ENCODE results near the gene BOK.

DNA sequence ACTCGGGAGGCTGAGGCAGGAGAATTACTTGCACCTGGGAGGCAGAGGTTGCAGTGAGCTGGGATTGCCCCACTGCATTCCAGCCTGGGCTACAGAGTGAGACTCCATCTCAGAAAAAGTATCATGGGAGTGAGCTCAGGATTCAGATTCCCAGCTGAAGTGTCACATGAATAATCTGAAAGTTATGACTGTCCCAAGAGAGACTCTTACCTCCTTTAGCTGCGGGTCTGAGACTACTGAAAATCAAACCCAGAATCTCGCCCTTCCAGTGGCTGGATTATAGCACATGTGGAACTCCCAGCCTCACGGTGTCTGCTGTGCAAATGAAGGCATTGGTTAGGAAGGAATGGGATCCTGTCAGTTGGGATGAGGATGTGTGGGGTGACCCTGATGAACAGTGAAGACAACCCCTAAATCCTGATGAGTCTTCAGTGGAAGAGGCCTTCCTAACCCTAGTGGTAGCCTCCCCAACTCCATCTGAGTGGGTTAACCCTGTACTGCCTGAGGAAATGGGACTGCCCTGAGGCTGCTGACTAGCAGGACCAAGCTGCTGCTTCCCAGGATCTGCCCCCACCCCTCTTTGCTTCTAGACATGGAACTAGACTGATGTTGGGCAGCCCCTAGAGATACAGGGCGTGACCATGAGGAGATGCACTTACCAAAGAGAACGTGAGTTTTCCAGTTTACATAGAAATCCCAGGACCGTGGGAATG is 16.5 kb downstream of the BOK start:
- TF ChIP-seq JUN (IDR thresholded peaks at IDR 0.05; ENCODE audit: borderline replicate concordance, insufficient read depth, insufficient read length, low read depth) (no peak), POLR2A (IDR thresholded peaks at IDR 0.05; ENCODE audit: low read depth, low read length) (no peak), EZH2 (IDR thresholded peaks at IDR 0.05; ENCODE audit: borderline replicate concordance, low read depth, low read length, severe bottlenecking) (no peak), POLR2AphosphoS5 (IDR thresholded peaks at IDR 0.05; ENCODE audit: insufficient read depth, low read depth, low read length) (no peak), FOS (IDR thresholded peaks at IDR 0.05; ENCODE audit: borderline replicate concordance, insufficient read depth, low read length) (no peak)
- TF ChIP-seq, protein P1, sequence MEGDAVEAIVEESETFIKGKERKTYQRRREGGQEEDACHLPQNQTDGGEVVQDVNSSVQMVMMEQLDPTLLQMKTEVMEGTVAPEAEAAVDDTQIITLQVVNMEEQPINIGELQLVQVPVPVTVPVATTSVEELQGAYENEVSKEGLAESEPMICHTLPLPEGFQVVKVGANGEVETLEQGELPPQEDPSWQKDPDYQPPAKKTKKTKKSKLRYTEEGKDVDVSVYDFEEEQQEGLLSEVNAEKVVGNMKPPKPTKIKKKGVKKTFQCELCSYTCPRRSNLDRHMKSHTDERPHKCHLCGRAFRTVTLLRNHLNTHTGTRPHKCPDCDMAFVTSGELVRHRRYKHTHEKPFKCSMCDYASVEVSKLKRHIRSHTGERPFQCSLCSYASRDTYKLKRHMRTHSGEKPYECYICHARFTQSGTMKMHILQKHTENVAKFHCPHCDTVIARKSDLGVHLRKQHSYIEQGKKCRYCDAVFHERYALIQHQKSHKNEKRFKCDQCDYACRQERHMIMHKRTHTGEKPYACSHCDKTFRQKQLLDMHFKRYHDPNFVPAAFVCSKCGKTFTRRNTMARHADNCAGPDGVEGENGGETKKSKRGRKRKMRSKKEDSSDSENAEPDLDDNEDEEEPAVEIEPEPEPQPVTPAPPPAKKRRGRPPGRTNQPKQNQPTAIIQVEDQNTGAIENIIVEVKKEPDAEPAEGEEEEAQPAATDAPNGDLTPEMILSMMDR (IDR thresholded peaks at IDR 0.05; ENCODE audit: extremely low read depth in 1 of 2, insufficient read depth in 1 of 2, low read depth in 1 of 2, low read length in 2 of 2) = no peak
- TF ChIP-seq, protein P2, sequence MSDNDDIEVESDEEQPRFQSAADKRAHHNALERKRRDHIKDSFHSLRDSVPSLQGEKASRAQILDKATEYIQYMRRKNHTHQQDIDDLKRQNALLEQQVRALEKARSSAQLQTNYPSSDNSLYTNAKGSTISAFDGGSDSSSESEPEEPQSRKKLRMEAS (IDR thresholded peaks at IDR 0.05; ENCODE audit: insufficient read depth, insufficient read length) = no peak
